C4-2B (cell line): ENCODE measurements around the gene NBAS.

Source experiments
- H3K27ac ChIP-seq: fragments of 450-650 bp; 2 replicates; pipeline ENCODE4 v1.5.1; 2017
- CTCF ChIP-seq: fragments of 450-650 bp; conservative IDR thresholded peaks from 2 replicates; pipeline ENCODE4 v1.5.1; 2017; ENCODE audit warnings: mild to moderate bottlenecking
- ZFX ChIP-seq: fragments of 450-650 bp; IDR thresholded peaks from 2 replicates; pipeline ENCODE4 v1.6.1; 2017

The NBAS gene

GRCh38 chr2:15246870-15247269 lies 314.3 kb downstream of the NBAS start:
- H3K27ac ChIP-seq, result no peak overlapping the region
- TF ChIP-seq CTCF (no peak), ZFX (no peak)

GRCh38 chr2:15243762-15244161 lies 317.4 kb downstream of the NBAS start:
- H3K27ac ChIP-seq, result no peak overlapping the region
- no peak for TF ChIP-seq ZFX

- H3K27ac ChIP-seq, result no peak overlapping the region
- no peak for TF ChIP-seq CTCF
- no peak for TF ChIP-seq ZFX
Measured at GRCh38 chr2:15242936-15243461, 318.1 kb downstream of the NBAS start.

- no peak overlapping the region for H3K27ac ChIP-seq
- TF ChIP-seq CTCF (no peak), ZFX (no peak)
Measured at GRCh38 chr2:15241929-15242328, 319.2 kb downstream of the NBAS start.

GRCh38 chr2:15241201-15241600 lies 319.9 kb downstream of the NBAS start:
- TF ChIP-seq ZFX, result no peak
- TF ChIP-seq CTCF, result no peak
- H3K27ac ChIP-seq, result no peak overlapping the region

- TF ChIP-seq ZFX (no peak), CTCF (no peak)
- H3K27ac ChIP-seq, result no peak overlapping the region
Measured at GRCh38 chr2:15238028-15238427, 323.1 kb downstream of the NBAS start.

GRCh38 chr2:15230599-15231192 lies 330.4 kb downstream of the NBAS start:
- no peak for TF ChIP-seq CTCF
- no peak for TF ChIP-seq ZFX
- no peak overlapping the region for H3K27ac ChIP-seq

- H3K27ac ChIP-seq, result no peak overlapping the region
- TF ChIP-seq ZFX, result no peak
- TF ChIP-seq CTCF, result no peak
Measured at GRCh38 chr2:15226661-15227060, 334.5 kb downstream of the NBAS start.
